HG03565 (cell line): ENCODE data around the gene ANKDD1A.

Experiments
- ATAC-seq: cut with Tn5 transposase; IDR thresholded peaks from one replicate; pipeline ENCODE4 v1.9.1; 2021; ENCODE audit warnings: mild to moderate bottlenecking, moderate library complexity; ENCODE audit not compliant: unreplicated experiment

Gene ANKDD1A

DNA sequence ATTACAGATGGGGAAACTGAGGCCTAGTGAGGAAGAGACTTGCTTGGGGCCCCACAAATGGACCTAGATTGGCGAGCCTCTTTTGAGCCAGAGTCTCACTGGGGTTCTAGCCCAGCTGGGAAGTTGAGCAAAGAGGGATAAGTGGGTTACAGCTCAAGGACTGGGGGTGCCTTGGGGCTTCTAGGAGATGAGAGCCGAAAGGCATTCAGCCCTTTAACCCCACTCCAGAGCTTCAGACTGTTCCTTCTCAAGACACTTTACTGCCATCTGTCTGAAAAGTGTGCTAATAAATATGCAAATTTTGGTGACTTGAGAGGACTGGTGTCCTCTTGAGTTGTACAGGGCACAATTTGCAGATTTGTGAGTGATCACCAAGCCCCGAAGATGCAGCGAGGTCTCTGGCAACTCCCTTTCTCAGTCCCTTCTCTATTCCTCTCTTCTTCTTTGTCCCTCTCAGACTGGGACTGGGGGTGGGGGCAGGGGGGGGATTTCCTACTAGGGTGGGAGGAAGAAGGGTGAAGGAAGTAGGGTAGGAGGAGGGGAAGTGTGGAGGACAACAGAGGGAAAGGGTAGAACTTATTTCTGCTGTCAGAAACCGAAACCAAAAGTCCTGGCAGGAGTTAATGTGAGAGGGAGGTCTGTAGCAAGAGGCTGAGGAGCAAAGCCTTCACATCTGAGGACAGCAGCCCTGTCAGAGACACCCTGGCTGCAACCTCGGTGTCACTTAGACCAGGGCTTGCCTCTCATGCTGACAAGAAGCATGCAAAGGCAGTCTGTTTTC lies 16.2 kb upstream of the ANKDD1A start:
- ATAC-seq, result peak; percentile 27

DNA sequence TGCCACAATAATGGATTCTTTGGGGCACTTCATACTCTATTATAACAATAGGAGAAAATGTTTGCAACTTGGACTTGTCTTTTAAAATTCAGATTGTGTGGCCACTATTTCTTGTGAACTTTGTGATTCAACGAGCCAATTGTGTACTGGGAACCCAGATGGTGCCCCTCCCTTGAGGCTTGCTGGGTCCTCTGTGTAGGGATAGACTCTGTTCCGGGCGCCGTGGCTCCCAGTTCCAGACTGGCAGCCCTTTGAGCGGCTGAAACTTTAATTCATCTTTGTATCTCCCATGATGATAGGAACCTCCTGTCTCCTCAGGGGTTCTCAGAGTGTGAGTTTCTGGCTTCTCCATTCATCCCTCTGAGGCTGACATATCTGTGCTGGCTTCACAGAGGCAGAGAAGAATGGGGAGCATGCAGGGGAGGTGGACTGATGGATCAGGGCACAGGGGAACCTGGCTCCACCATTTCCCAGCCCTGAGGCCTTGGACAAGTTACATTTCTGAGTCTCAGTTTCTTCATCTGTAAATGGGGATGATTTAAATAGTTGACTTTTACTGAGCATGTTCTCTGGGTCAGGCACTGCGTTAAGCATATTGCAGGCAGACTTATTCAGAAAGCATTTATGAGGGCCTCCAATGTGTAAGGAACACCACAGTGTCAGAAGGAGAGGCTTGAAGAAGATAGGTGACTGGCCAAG lies 15.2 kb upstream of the ANKDD1A start:
- ATAC-seq, result no peak

DNA sequence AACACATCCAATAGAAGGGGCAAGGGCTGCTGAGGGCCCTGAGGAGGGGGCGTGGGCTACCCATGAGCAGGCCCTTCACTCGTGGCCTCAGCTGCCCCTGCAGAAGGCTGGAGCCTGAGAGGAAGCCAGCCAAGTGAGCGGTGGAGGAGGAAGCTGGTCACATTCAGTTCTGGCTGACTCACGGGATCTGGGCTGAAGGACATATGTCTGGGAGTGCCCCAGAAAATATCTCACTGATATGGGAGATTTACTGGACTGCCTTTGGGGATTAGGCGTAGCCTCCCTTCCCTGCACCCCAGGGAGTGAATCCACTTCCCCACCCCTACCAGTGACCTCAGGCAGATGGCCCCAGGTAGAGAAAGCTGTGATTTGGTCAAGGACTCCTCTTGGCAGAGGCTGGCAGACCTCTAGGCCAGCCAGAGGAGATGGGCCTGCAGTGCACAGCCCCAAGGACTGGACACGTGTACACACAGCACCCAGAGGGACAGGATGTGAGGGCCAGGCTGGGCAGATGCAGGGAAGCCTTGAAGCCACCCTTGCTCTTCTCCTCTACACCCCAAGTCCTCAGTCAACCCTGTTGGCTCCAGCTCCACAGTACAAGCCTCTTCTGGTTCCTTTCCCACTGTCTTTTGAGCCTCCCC lies 14.2 kb upstream of the ANKDD1A start:
- ATAC-seq, result no peak

DNA sequence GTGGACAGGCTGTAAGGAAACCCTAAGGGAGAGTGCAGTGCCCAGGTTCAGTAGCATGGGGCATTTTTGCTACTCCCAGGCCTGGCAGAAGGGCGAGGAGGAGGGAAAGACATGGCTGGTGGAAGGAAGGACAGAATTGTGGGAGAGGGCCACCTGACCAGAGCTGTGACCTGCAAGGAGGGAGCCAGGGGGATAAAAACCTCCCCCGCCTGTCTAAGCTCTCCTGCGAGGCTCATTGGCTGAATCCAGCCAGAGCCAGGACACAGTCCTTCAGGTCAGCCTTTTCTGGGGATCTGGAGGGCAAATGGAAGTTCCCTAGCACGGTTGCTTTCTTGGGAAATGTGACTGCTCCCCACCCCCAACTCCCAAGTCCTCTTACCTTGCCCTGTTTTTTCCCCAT lies 13.3 kb upstream of the ANKDD1A start:
- no peak for ATAC-seq

DNA sequence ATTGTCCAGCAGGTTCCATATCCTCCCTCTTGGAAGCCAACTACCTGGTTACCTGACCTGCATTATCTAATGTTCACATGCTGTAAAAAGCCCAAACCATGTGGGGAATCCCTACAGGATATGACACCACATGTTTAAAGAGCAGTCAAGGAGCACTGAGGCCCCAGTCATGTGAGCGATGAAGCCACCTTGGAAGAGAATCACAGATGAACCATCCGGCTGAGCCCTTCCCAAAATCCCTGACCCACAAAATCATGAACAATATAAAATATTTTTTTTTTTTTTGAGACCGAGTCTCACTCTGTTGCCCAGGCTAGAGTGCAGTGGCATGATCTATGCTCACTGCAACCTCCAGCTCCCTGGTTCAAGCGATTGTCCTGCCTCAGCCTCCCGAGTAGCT lies 10.6 kb upstream of the ANKDD1A start:
- ATAC-seq, result no peak

DNA sequence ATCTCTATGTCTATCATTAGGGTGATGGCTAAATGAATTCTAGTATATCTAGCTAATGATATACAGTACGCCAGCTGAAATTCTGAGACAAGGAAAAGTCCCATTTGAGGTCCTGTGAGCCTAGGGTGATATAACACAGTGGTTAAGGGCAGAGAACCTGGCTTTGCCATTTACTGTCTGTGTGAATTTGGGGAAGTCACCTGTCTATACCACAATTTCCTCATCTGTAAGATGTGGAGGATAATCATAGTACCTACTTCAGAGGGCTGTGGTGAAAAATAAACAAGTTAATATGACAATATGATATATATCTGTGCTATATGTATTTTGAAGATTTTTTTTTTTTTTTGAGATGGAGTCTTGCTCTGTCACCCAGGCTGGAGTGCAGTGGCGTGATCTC lies 9.8 kb upstream of the ANKDD1A start:
- ATAC-seq, result no peak

DNA sequence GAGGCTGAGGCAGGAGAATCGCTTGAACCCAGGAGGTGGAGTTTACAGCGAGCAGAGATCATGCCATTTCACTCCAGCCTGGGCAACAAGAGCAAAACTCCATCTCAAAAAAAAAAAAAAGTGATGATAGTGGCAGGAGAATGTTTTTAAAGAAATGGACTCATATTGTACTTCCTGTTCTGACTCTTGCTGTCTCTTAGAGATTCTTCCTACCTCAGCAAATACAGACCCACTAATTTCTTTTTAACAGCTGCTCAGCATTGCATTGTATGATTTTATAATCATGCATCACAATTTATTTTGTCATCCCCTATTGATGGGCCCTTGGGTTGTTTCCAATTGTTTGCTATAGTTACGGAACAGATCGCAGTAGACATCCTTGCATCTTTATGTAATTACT lies 8.8 kb upstream of the ANKDD1A start:
- no peak for ATAC-seq

DNA sequence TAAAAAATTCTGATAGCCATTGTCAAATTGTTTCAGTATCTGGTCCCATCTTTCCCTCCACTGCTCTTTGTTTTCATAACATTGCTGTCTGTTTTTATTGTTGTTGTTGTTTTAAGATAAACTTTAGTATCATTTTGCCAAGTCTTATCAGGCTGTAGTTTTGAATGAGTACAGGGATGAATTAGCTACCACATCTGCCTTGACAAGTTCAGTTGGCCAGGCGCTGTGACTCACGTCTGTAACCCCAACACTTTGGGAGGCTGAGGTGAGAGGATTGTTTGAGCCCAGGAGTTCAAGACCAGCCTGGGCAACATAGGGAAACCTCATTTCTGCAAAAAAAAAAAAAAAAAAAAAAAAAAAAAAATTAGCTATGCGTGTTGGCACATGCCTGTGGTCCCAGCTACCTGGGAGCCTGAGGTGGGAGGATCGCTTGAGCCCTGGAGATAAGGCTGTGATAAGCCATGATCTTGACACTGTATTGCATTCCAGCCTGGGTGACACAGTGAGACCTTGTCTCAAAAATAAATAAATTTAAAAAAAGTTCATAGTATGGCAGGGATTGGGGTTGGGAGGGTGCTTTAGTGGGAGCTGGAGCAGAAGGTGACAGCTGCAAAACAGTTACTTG lies 8.3 kb upstream of the ANKDD1A start:
- ATAC-seq, result no peak

DNA sequence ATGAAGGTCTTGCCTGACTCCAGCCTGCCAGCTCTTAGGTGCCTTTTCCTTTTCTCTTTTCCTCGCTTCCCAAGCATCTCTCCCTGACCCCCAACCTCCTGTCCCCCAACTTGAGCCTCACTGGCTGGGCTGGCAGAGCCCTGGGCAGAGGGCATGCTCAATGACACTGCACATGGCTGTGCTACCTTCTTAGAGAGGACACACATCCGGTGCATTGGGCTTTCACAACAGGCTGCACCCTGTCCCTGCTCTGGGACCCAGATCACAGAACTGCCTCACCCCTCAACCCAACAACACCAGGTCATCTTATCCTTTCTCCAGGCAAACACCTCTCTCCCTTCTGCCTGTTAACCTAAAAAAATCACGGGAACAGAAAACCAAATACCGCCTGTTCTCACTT lies 7.5 kb upstream of the ANKDD1A start:
- no peak for ATAC-seq

DNA sequence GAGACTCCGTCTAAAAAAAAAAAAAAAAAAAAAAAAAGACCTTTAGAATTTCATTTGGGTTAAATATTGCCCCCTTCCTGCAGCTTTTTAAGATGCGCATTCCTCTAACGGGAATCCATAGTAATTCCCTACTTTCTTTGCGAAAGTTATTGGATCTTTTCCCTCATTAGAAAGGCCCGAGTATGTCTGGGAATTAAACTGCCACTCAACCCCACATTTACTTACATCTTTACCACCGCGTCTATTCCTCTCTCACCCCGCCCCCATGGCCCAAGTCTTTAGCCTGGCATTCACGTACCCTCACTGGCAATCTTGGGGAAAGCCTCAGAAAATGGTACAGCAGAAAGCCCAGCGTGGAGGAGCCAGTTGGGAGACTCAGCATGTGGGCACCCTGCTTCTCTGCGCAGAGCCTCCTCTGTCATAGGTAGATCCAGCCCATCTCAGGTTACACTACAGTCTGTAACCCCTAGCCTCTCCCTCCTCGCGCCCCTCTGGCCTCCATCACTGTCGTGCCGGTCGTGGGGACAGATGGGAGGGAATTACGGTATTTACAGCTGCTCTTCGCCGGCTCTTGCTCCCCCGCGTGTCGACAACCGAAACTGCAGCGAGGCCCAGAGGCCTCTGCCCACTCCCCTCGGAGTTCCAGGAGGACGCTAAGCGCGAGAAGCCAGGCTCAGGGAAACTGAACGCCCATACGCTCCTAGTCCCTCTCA lies 6.4 kb upstream of the ANKDD1A start:
- ATAC-seq, result no peak

DNA sequence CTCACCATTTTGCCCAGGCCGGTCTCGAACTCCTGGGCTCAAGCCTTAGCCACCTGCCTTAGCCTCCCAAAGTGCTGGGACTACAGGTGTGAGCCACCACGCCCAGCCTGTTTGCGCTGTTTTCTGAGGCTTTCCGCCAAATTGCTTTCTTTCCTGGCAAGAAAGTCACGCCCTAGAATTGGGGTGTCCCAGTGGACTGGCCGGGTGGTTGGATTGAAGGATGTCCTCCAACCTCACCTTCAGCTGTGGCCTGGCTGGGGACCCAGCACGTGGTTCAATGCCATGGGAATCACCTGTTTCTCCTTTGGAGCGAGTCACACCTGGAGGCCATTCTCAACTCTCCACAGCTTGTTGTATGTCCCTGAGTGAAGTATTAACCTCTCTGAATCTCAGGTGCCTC lies 5.8 kb upstream of the ANKDD1A start:
- no peak for ATAC-seq

DNA sequence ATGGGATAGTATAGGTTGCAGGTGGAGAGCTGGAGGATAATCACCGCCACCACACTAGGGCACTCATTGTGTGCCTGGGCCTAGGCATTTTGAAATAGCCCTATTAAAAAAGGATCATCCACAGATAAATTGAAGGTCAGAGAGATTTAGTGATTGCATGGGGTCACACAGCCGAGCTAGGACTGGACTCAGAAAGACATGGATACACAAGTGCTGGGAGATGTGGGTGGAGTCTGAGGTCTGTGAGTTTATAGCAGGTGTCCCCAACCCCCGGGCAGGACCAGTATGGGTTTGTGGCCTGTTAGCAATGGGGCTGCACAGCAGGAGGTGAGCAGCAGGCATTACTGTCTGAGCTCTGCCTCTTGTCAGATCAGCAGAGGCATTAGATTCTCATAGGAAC lies 5.3 kb upstream of the ANKDD1A start:
- ATAC-seq, result no peak

DNA sequence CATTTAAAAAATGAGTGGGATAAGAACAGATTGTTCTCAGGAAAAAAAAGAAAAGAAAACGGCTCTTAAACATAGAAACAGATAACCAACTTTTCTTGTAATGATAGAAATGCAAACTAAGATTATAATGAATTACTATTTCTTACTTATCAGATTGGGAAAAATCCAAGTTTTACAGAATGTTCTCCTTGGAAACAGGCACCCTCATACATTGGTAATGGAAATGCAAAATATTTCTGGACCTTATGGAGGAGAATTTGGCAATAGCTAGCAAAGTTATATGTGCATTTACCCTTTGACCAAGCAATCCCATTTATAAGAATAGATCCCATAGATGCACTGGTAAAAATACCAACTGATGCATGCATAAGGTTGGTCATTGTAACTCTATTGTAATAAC lies 3.7 kb upstream of the ANKDD1A start:
- ATAC-seq, result no peak

DNA sequence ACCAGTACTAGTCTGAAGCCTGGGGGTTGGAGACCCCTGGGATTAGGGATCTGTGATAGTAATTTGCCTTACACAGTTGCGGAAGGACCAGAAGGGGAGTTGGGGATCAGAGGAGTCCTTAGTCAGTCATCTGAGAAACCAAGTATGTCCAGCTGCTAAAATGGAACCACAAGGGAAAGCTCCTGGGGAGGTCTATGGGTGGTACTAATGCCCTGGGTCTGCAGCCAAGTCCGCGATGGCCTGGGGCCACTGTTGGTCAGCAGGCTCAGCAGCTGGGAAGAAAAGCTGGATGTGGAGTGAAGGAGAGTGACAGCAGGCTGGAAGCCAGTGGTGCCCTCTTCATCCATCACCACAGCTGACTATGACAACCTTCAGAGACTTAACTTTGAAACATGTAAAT lies 2.2 kb upstream of the ANKDD1A start:
- ATAC-seq, result no peak

DNA sequence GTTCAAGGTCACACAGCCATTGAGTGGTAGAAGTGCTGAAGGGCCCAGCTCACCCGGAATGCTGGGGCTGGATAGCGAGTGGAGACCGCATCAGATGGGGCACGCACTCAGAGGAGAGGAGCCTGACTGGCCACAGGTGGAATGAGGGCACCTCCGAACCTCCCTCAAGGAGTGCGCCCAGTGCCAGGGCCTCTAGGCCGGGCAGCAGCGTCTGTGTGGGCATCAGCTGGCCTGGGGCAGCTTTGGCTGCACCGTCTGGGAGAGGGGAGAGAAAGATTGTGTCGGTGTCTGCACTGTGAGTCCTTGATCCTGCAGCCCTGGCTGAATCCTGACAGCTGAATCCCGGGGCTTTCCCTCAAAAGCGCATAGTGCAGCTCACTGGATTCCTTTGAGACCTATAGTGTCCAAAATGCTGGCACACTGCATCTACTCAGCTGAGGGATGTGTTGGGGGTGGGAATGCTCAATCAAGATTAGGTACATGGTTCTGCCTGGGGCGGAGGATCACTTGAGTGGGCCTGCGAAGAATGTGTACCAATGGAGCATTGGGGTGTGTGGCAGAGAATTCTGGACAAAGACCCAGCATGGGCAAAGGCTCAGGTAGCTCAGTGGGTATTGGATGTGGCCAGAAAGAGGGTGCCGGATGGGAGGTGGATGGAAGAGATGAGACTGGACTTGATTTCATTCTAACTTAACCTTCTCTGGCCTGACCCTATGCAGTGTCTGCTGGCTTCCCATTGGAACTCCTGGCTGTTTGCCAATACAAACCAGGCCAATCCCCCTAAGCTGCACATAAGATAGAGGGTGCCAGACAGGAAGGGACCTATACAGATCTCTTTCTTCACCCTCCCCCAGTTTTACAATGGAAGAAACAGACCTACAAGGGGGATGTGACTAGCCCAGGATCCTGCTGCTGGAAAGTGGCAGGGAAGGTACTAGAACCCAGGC lies 950 bp downstream of the ANKDD1A start:
- ATAC-seq, result no peak

DNA sequence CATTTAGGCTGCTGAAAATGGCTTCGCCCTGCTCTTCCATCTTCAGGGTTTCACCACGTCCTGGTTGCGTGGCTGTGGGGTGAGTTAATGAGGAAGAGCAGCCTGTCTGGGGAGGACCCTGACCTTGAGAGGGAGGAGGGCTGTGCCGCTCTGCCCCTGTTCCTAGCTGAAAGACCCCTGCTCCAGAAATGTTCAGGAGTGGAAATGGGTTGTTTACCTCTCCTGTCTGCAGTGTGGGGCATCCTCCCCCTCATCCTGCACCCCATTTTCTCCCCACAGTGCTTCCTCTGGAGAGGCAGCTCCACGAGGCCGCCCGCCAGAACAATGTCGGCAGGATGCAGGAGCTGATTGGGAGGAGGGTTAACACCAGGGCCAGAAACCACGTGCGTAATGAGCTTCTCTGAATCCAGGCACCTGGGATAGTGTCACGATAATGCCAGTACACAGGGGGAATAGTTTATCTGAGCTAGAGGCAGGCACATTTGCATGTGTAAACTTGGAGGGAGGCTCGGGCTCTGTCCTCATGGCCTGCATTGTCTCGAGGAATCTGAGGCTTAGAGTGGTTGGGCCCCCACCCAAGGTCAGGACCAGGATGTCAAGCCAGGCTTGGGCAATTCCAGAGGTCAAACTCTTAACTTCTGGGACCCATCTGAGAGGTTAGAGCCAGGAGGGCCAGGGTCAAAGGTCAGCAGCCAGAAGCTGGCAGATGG lies 4.0 kb downstream of the ANKDD1A start:
- ATAC-seq, result no peak

DNA sequence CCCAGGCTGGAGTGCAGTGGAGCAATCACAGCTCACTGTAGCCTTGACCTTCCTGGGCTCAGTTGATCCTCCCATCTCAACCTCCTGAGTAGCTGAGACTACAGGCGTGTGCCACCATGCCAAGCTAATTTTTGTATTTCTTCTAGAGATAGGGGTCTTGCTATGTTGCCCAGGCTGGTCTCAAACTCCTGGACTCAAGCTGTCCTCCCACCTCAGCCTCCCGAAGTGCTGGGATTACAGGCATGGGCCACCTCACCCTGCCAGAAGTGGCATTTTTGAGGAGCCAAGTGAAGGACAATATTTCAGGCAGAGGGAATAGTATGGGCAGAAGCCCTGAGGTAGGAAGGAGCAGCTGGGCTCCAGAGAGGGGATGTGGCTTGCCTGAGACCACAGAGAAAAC lies 4.7 kb downstream of the ANKDD1A start:
- ATAC-seq, result no peak

DNA sequence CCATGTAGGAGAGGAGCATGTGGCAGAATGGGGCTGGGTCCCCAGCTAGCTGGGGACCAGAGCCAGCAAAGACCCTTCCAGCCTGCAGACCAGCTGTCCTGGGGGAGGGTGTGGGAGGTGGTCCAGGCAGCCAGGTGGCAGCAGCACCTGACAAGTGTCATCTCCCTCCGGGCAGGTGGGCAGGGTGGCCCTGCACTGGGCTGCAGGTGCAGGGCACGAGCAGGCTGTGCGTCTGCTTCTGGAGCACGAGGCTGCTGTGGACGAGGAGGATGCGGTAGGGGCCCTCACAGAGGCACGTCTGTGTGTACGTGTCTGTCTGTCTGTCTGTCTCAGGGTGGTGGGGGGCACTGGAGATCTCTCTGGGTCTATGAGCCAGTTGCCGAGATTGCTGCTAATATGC lies 5.5 kb downstream of the ANKDD1A start:
- ATAC-seq, result no peak

DNA sequence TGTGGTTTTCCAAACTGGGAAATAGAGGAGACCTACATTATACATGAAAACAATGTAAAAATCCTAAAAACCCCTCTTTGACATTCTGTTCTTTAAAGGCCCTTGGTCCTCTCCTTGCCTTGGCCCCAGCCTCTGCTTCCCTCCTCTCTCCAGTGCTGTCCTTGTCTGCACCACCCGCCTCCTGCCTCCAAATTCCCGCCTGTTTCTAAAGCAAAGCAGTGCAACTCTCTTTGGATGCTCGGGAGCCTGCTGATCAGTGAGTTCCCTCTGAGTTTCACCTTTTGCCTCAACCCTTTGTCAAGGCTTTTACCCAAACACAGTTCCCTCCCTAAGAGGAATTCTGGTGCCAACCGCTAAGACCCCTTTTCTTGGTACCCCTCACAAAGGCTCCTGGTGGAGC lies 8.0 kb downstream of the ANKDD1A start:
- ATAC-seq, result no peak
